Measurements from ENCODE around the gene IL36G.

IL36G gene

DNA sequence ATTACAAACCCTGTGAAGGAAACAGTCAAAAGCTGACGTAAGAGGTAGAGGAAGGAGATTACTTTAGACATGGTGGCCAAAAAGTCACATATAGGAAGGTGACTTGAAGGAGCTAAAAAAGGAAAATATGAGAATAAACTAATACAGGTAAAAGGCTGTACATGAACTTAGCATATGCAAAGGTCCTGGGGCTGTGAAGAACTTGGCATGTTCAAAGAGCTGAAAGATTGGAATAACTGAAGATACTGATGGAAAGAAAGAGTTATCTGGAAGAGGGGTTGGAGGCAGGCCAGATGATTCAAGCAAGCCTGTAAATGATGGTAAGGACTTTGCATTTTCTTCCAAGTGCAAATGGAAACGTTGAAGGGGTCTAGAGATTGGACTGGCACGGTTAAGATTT lies 40.7 kb downstream of the IL36G start:
- no peak overlapping the region for H3K27ac ChIP-seq
- H3K4me3 ChIP-seq: no peak overlapping the region
- no peak for DNase-seq
- TF ChIP-seq, protein P1, sequence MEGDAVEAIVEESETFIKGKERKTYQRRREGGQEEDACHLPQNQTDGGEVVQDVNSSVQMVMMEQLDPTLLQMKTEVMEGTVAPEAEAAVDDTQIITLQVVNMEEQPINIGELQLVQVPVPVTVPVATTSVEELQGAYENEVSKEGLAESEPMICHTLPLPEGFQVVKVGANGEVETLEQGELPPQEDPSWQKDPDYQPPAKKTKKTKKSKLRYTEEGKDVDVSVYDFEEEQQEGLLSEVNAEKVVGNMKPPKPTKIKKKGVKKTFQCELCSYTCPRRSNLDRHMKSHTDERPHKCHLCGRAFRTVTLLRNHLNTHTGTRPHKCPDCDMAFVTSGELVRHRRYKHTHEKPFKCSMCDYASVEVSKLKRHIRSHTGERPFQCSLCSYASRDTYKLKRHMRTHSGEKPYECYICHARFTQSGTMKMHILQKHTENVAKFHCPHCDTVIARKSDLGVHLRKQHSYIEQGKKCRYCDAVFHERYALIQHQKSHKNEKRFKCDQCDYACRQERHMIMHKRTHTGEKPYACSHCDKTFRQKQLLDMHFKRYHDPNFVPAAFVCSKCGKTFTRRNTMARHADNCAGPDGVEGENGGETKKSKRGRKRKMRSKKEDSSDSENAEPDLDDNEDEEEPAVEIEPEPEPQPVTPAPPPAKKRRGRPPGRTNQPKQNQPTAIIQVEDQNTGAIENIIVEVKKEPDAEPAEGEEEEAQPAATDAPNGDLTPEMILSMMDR (IDR thresholded peaks at IDR 0.05): no peak
- intact Hi-C loops (cut with DNase I; ENCODE audit: low total_unique reads): no loop called here
- H3K27me3 ChIP-seq: no peaks in the 10 kb centered on the region
- H3K9me3 ChIP-seq: no peaks in the 10 kb centered on the region
- no peaks in the 10 kb centered on the region for H3K36me3 ChIP-seq
- no peaks in the 10 kb centered on the region for H3K4me1 ChIP-seq

DNA sequence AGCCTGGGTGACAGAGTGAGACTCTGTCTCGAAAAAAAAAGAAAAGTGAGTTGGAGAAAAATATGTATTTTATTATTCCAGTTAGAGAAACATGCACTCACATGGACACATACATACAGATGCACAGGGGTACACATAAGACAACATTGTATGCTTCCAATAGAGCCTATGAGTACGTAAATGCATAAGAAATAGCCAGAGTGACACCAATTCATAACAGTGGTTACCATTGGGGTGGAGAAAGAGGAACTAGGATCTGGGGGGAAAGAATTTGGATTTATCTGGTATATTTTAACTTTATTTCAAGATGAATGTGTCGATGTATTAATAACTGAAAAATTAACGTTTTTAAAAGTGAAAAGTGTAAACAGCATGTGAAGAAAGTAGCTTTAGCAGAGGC lies 43.5 kb downstream of the IL36G start:
- Histone ChIP-seq H3K27me3 (no peaks in the 10 kb centered on the region), H3K9me3 (no peaks in the 10 kb centered on the region), H3K4me1 (no peaks in the 10 kb centered on the region), H3K36me3 (no peaks in the 10 kb centered on the region), H3K27ac (no peak overlapping the region), H3K4me3 (no peak overlapping the region)
- no peak for DNase-seq
- intact Hi-C loops (cut with DNase I; ENCODE audit: low total_unique reads): no loop called here
- TF ChIP-seq, protein P1 (IDR thresholded peaks at IDR 0.05): no peak

DNA sequence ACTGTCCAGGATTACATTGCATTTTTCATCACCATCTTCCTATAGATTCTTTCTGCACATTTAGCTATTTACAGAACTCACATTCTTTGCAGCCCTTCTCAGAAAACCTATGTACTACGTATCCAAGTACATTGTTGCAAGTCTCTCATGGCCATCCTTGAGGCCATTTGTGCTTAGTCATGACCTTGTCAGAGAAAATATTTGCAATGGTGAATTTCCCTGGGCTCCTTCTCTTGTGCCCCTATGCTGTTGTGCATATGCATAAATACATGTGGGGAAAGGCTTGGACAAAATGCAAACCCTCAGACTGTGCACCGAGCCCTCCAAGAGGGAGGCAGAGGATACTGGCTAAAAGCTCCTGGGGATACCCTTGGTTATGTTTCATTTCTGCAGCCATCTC lies 47.0 kb downstream of the IL36G start:
- intact Hi-C loops (cut with DNase I; ENCODE audit: low total_unique reads): no loop called here
- no peak for DNase-seq
- Histone ChIP-seq H3K27ac (no peak overlapping the region), H3K9me3 (no peaks in the 10 kb centered on the region), H3K27me3 (peaks cover 0 to 2% of the 10 kb centered on the region in 2 donors), H3K36me3 (no peaks in the 10 kb centered on the region), H3K4me1 (no peaks in the 10 kb centered on the region), H3K4me3 (no peak overlapping the region)
- TF ChIP-seq, protein P1 (IDR thresholded peaks at IDR 0.05): no peak

DNA sequence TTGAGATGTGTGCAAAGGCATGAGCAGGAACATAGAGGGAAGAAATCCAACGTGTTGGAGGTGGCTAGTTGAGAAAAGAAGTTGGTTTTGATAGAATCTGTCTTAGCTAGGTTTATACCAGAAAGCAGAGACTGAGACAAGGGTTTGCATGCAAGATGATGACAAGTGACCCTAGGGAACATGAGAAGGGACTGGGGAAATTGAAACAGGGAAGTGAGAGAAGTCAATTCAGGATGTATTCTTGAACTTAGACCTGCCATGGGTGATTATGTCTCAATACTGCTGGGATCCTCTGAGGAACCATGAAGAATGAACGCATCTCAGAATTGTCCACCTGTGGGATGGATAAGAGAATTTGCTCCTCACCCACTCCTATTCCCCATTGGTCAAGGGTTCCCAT lies 47.9 kb downstream of the IL36G start:
- Histone ChIP-seq H3K4me3 (no peak overlapping the region), H3K36me3 (no peaks in the 10 kb centered on the region), H3K4me1 (no peaks in the 10 kb centered on the region), H3K27me3 (peaks cover 0 to 2% of the 10 kb centered on the region in 2 donors), H3K27ac (no peak overlapping the region), H3K9me3 (no peaks in the 10 kb centered on the region)
- no peak for DNase-seq
- intact Hi-C loops (cut with DNase I; ENCODE audit: low total_unique reads): no loop called here
- TF ChIP-seq, protein P1 (IDR thresholded peaks at IDR 0.05): no peak

DNA sequence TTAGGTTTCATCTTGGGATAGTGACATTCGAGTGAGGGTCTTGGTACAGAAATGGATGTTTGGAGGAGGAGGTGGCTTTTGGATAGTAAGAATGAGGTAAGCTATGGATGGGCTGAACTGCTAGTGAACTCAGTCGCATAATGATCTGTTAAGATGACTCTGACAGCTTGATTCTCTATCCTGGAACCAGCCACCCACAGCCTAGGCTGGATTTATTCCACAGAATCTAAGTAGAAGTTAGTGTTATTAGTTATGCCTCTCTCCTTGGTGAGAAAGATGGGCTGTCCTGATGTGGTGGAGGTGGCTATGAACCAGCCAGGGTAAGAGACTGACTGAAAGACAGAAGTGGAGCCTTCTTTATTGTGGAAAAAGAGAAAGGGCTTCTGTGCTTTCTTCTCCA lies 49.9 kb downstream of the IL36G start:
- Histone ChIP-seq H3K9me3 (no peaks in the 10 kb centered on the region), H3K36me3 (no peaks in the 10 kb centered on the region), H3K27ac (no peak overlapping the region), H3K4me3 (no peak overlapping the region), H3K4me1 (no peaks in the 10 kb centered on the region), H3K27me3 (peaks cover 0 to 2% of the 10 kb centered on the region in 2 donors)
- no peak for DNase-seq
- intact Hi-C loops (cut with DNase I; ENCODE audit: low total_unique reads): no loop called here
- TF ChIP-seq, protein P1 (IDR thresholded peaks at IDR 0.05): no peak

DNA sequence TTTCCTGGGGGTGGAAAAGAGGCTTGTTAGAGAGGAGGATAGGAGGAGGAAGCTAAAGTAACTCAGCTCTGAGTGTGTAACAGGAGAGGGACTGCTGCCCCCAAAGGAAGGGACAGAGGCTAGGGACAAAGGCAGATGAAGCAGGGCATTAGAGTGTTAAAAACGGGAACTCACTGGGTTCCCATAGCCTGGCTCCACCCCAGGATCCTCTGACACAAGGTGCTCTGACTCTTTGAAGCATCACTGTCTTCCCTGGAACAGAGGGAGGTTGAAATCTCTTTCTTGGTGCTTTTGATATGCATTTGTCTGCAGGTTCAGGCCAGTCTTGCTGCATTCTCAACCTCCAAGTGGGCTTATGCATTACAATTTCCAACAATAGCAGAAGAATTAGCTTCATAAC lies 50.3 kb downstream of the IL36G start:
- intact Hi-C loops (cut with DNase I; ENCODE audit: low total_unique reads): no loop called here
- Histone ChIP-seq H3K9me3 (no peaks in the 10 kb centered on the region), H3K27ac (no peak overlapping the region), H3K36me3 (no peaks in the 10 kb centered on the region), H3K27me3 (peaks cover 0 to 2% of the 10 kb centered on the region in 2 donors), H3K4me1 (no peaks in the 10 kb centered on the region), H3K4me3 (no peak overlapping the region)
- DNase-seq: no peak
- TF ChIP-seq, protein P1 (IDR thresholded peaks at IDR 0.05): no peak
